Measurements from ENCODE around the gene AIRE. TPM values are rescaled to one million over a fixed set of nuclear protein-coding genes. Genes with fewer than 3 reads are reported as not detected.

AIRE gene
- total RNA-seq, 1 donor from 2014 or later: not detected

- DNase-seq: no peak
- intact Hi-C loops (cut with micrococcal nuclease): no loop called here
- H3K36me3 ChIP-seq: peaks cover 17% of the 10 kb centered on the region
Observed at GRCh38 chr21:44334329-44335030, 48.8 kb downstream of the AIRE start.

GRCh38 chr21:44335266-44336059, 49.8 kb downstream of the AIRE start:
- TF ChIP-seq CTCF (IDR thresholded peaks at IDR 0.05; ENCODE audit: borderline replicate concordance): no peak
- H3K27me3 ChIP-seq (ENCODE audit: low read depth): no peaks in the 10 kb centered on the region
- DNase-seq: no peak
- H3K4me1 ChIP-seq: peaks cover 22% of the 10 kb centered on the region
- H3K9me3 ChIP-seq (replicated peaks): no peaks in the 10 kb centered on the region
- intact Hi-C loops (cut with micrococcal nuclease): no loop called here
- H3K4me3 ChIP-seq: no peak overlapping the region
- H3K27ac ChIP-seq (replicated peaks): no peak overlapping the region
- H3K36me3 ChIP-seq: peaks cover 17% of the 10 kb centered on the region

More at GRCh38 chr21:44334329-44335030, 48.8 kb downstream of the AIRE start:
- H3K4me3 ChIP-seq: no peak overlapping the region
- H3K27me3 ChIP-seq (ENCODE audit: low read depth): no peaks in the 10 kb centered on the region
- no peaks in the 10 kb centered on the region for H3K9me3 ChIP-seq (replicated peaks)
- no peak for TF ChIP-seq CTCF (IDR thresholded peaks at IDR 0.05; ENCODE audit: borderline replicate concordance)
- H3K27ac ChIP-seq (replicated peaks): no peak overlapping the region
- peaks cover 13% of the 10 kb centered on the region for H3K4me1 ChIP-seq

GRCh38 chr21:44337449-44337848, 51.8 kb downstream of the AIRE start:
- H3K27me3 ChIP-seq (ENCODE audit: low read depth): no peaks in the 10 kb centered on the region
- peak overlapping the region; percentile 94 for H3K27ac ChIP-seq (replicated peaks)
- no peak for TF ChIP-seq CTCF (IDR thresholded peaks at IDR 0.05; ENCODE audit: borderline replicate concordance)
- peaks cover 17% of the 10 kb centered on the region for H3K36me3 ChIP-seq
- H3K4me3 ChIP-seq: no peak overlapping the region
- no peaks in the 10 kb centered on the region for H3K9me3 ChIP-seq (replicated peaks)
- H3K4me1 ChIP-seq: peaks cover 22% of the 10 kb centered on the region
- intact Hi-C loops (cut with micrococcal nuclease): no loop called here
- DNase-seq: no peak

GRCh38 chr21:44337941-44338895, 52.5 kb downstream of the AIRE start:
- H3K4me3 ChIP-seq: peak overlapping the region; percentile 74
- H3K9me3 ChIP-seq (replicated peaks): no peaks in the 10 kb centered on the region
- no peaks in the 10 kb centered on the region for H3K27me3 ChIP-seq (ENCODE audit: low read depth)
- peaks cover 22% of the 10 kb centered on the region for H3K4me1 ChIP-seq
- H3K27ac ChIP-seq (replicated peaks): peak overlapping the region; percentile 94
- intact Hi-C loops (cut with micrococcal nuclease): no loop called here
- peaks cover 17% of the 10 kb centered on the region for H3K36me3 ChIP-seq
- peak; percentile 61 for DNase-seq
- TF ChIP-seq CTCF (IDR thresholded peaks at IDR 0.05; ENCODE audit: borderline replicate concordance): peak; percentile 57
